HUES48 (cell line): Measurements from ENCODE around the gene MCFD2.

ENCODE experiments used
- H3K27ac ChIP-seq: one replicate; pipeline ENCODE4 v1.7.0; 2013; ENCODE audit warnings: low read depth, low read length, inconsistent platforms
- H3K27me3 ChIP-seq: 2 replicates; pipeline ENCODE4 v1.6.1; 2013; ENCODE audit warnings: mild to moderate bottlenecking, low read length; ENCODE audit not compliant: control insufficient read depth, insufficient read depth
- H3K36me3 ChIP-seq: 2 replicates; pipeline ENCODE4 v1.6.1; 2013; ENCODE audit warnings: low read length; ENCODE audit not compliant: control insufficient read depth, insufficient read depth
- H3K4me1 ChIP-seq: 2 replicates; pipeline ENCODE4 v1.6.1; 2013; ENCODE audit warnings: mild to moderate bottlenecking, low read length; ENCODE audit not compliant: control insufficient read depth, insufficient read depth
- H3K4me3 ChIP-seq: 2 replicates; pipeline ENCODE4 v1.5.1; 2013; ENCODE audit warnings: mild to moderate bottlenecking, low read depth, low read length
- H3K9ac ChIP-seq: 2 replicates; pipeline ENCODE4 v1.6.1; 2013; ENCODE audit warnings: mild to moderate bottlenecking, low read depth, low read length, moderate library complexity
- H3K9me3 ChIP-seq: 2 replicates; pipeline ENCODE4 v1.6.1; 2013; ENCODE audit warnings: low read length; ENCODE audit not compliant: control insufficient read depth, insufficient read depth

The MCFD2 gene

GRCh38 chr2:46952171-46952570 lies 36.6 kb upstream of the MCFD2 start:
- Histone ChIP-seq H3K4me1 (no peaks in the 10 kb centered on the region; the same call in 1 of the 2 replicates), H3K9me3 (no peaks in the 10 kb centered on the region), H3K27ac (no peak overlapping the region), H3K4me3 (no peak overlapping the region), H3K36me3 (peaks cover 8% of the 10 kb centered on the region), H3K27me3 (no peaks in the 10 kb centered on the region), H3K9ac (no peak overlapping the region)

- Histone ChIP-seq H3K4me3 (no peak overlapping the region), H3K9ac (no peak overlapping the region), H3K36me3 (0 out of 2 replicates have a peak, but pooled peaks cover 4% of the 10 kb centered on the region), H3K27ac (no peak overlapping the region), H3K4me1 (peaks cover 4% of the 10 kb centered on the region), H3K27me3 (no peaks in the 10 kb centered on the region), H3K9me3 (no peaks in the 10 kb centered on the region)
Observed at GRCh38 chr2:46951290-46952064, 35.9 kb upstream of the MCFD2 start.

GRCh38 chr2:46950314-46950713 lies 34.7 kb upstream of the MCFD2 start:
- Histone ChIP-seq H3K4me1 (peaks cover 4% of the 10 kb centered on the region), H3K4me3 (no peak overlapping the region), H3K27ac (no peak overlapping the region), H3K27me3 (no peaks in the 10 kb centered on the region), H3K9ac (no peak overlapping the region), H3K36me3 (0 out of 2 replicates have a peak, but pooled peaks cover 4% of the 10 kb centered on the region), H3K9me3 (no peaks in the 10 kb centered on the region)

GRCh38 chr2:46947841-46948240 lies 32.2 kb upstream of the MCFD2 start:
- H3K27me3 ChIP-seq: peaks cover 3% of the 10 kb centered on the region; the same call in 1 of the 2 replicates
- no peak overlapping the region for H3K27ac ChIP-seq
- H3K36me3 ChIP-seq: 0 out of 2 replicates have a peak, but pooled peaks cover 2% of the 10 kb centered on the region
- H3K9me3 ChIP-seq: no peaks in the 10 kb centered on the region
- no peak overlapping the region for H3K4me3 ChIP-seq
- H3K4me1 ChIP-seq: peaks cover 4% of the 10 kb centered on the region
- no peak overlapping the region for H3K9ac ChIP-seq

- no peaks in the 10 kb centered on the region for H3K36me3 ChIP-seq
- H3K4me3 ChIP-seq: no peak overlapping the region
- H3K27me3 ChIP-seq: peaks cover 9% of the 10 kb centered on the region
- no peaks in the 10 kb centered on the region for H3K9me3 ChIP-seq
- no peak overlapping the region for H3K27ac ChIP-seq
- H3K4me1 ChIP-seq: peaks cover 11% of the 10 kb centered on the region
- H3K9ac ChIP-seq: no peak overlapping the region
Observed at GRCh38 chr2:46945671-46946070, 30.1 kb upstream of the MCFD2 start.

- no peaks in the 10 kb centered on the region for H3K36me3 ChIP-seq
- no peak overlapping the region for H3K27ac ChIP-seq
- H3K4me3 ChIP-seq: no peak overlapping the region
- H3K9me3 ChIP-seq: no peaks in the 10 kb centered on the region
- H3K9ac ChIP-seq: no peak overlapping the region
- H3K4me1 ChIP-seq: peaks cover 16% of the 10 kb centered on the region
- H3K27me3 ChIP-seq: peaks cover 18% of the 10 kb centered on the region
Observed at GRCh38 chr2:46943881-46944798, 28.5 kb upstream of the MCFD2 start.

GRCh38 chr2:46942891-46943626 lies 27.5 kb upstream of the MCFD2 start:
- no peaks in the 10 kb centered on the region for H3K9me3 ChIP-seq
- H3K36me3 ChIP-seq: no peaks in the 10 kb centered on the region
- H3K4me3 ChIP-seq: no peak overlapping the region
- no peak overlapping the region for H3K27ac ChIP-seq
- H3K4me1 ChIP-seq: peaks cover 16% of the 10 kb centered on the region
- peaks cover 18% of the 10 kb centered on the region for H3K27me3 ChIP-seq
- no peak overlapping the region for H3K9ac ChIP-seq

- no peak overlapping the region for H3K27ac ChIP-seq
- peaks cover 16% of the 10 kb centered on the region for H3K4me1 ChIP-seq
- H3K27me3 ChIP-seq: peaks cover 18% of the 10 kb centered on the region
- H3K36me3 ChIP-seq: no peaks in the 10 kb centered on the region
- H3K4me3 ChIP-seq: peak overlapping the region; percentile 94
- peak overlapping the region; percentile 78; the same call in 1 of the 2 replicates for H3K9ac ChIP-seq
- no peaks in the 10 kb centered on the region for H3K9me3 ChIP-seq
Observed at GRCh38 chr2:46942143-46942526, 26.5 kb upstream of the MCFD2 start.

GRCh38 chr2:46939626-46940359 lies 24.2 kb upstream of the MCFD2 start:
- Histone ChIP-seq H3K4me3 (peak overlapping the region; percentile 94), H3K27ac (peak overlapping the region; percentile 78)

GRCh38 chr2:46937471-46937901 lies 21.9 kb upstream of the MCFD2 start:
- no peak overlapping the region for H3K4me3 ChIP-seq
- H3K36me3 ChIP-seq: no peaks in the 10 kb centered on the region
- H3K9ac ChIP-seq: no peak overlapping the region
- H3K9me3 ChIP-seq: no peaks in the 10 kb centered on the region
- H3K27me3 ChIP-seq: peaks cover 12% of the 10 kb centered on the region
- no peak overlapping the region for H3K27ac ChIP-seq
- H3K4me1 ChIP-seq: peaks cover 9% of the 10 kb centered on the region; the same call in 1 of the 2 replicates

More at GRCh38 chr2:46939626-46940359, 24.2 kb upstream of the MCFD2 start:
- no peak overlapping the region for H3K9ac ChIP-seq
- no peaks in the 10 kb centered on the region for H3K9me3 ChIP-seq
- H3K27me3 ChIP-seq: peaks cover 18% of the 10 kb centered on the region
- H3K4me1 ChIP-seq: peaks cover 12% of the 10 kb centered on the region; the same call in 1 of the 2 replicates
- H3K36me3 ChIP-seq: no peaks in the 10 kb centered on the region
